Stimulated activated CD4-positive, alpha-beta T cell treated with anti-CD3 and anti-CD28 coated beads, Interleukin-12 subunit alpha, Interleukin-12 subunit beta, amount 100 ng/mL, for 48 hours (primary cell): ENCODE measurements around the gene BET1L.

ENCODE experiments used
- DNase-seq, 3 donors: peaks; one replicate each; pipeline ENCODE4 v3.0.0-alpha.2; 2020; ENCODE audit warnings: low read depth in 2 of 3, low spot score in 1 of 3

Gene BET1L

GRCh38 chr11:210803-211180 is 3.6 kb upstream of the BET1L start:
- no peak for DNase-seq

- no peak for DNase-seq
Measured at GRCh38 chr11:210122-210802, 3.1 kb upstream of the BET1L start.

GRCh38 chr11:209275-210121 is 2.3 kb upstream of the BET1L start:
- no peak for DNase-seq

GRCh38 chr11:208917-209260 is 1.7 kb upstream of the BET1L start:
- no peak for DNase-seq

- DNase-seq, result peak; percentile 56 to 76 (median 69)
Measured at GRCh38 chr11:208181-208916, 1.1 kb upstream of the BET1L start.

GRCh38 chr11:207863-208180 is 623 bp upstream of the BET1L start:
- DNase-seq, result no peak

- DNase-seq, result no peak
Measured at GRCh38 chr11:206526-207207, 532 bp downstream of the BET1L start.

GRCh38 chr11:206002-206384 is 1.2 kb downstream of the BET1L start:
- no peak for DNase-seq

GRCh38 chr11:205221-206001 is 1.8 kb downstream of the BET1L start:
- no peak for DNase-seq

- DNase-seq, result no peak
Measured at GRCh38 chr11:204587-205109, 2.6 kb downstream of the BET1L start.

GRCh38 chr11:203945-204586 is 3.1 kb downstream of the BET1L start:
- no peak for DNase-seq

GRCh38 chr11:203056-203944 is 3.9 kb downstream of the BET1L start:
- DNase-seq, result no peak

GRCh38 chr11:202490-202889 is 4.7 kb downstream of the BET1L start:
- DNase-seq, result no peak

GRCh38 chr11:201966-202365 is 5.2 kb downstream of the BET1L start:
- no peak for DNase-seq

- DNase-seq, result no peak
Measured at GRCh38 chr11:200224-201003, 6.8 kb downstream of the BET1L start.

GRCh38 chr11:199782-200181 is 7.4 kb downstream of the BET1L start:
- DNase-seq, result no peak

- no peak for DNase-seq
Measured at GRCh38 chr11:199004-199581, 8.1 kb downstream of the BET1L start.

- DNase-seq, result no peak
Measured at GRCh38 chr11:198236-198806, 8.9 kb downstream of the BET1L start.
